Small intestine (tissue), 7 donors: ENCODE measurements around the gene CYP4F11. TPM values are rescaled to one million over a fixed set of nuclear protein-coding genes. Genes with fewer than 3 reads are reported as not detected.
"Not testable (repeated sequence)": the region's sequence is repeated elsewhere in the genome, so short reads cannot be mapped to it uniquely, and the experiment has no call there.

Experiments used
- DNase-seq, 2 donors: peaks; one replicate each; pipeline versions ENCODE4 v3.0.0 to v3.0.0-alpha.2; 2013
- FAIRE-seq: peaks from 2 replicates; lab custom pipeline; 2012; peaks lifted over from hg19 to GRCh38; lab: Jason Lieb, UNC
- H3K27ac ChIP-seq, 3 donors: one replicate each; pipeline ENCODE4 v1.5.1; 2013; ENCODE audit warnings: low read length in 2 of 3, mild to moderate bottlenecking in 2 of 3, control low read depth in 1 of 3, inconsistent platforms in 1 of 3, low read depth in 1 of 3, moderate library complexity in 1 of 3
- H3K27me3 ChIP-seq, 3 donors: one replicate each; pipeline ENCODE4 v1.6.1; 2013; ENCODE audit warnings: low read length in 3 of 3, inconsistent platforms in 1 of 3; ENCODE audit not compliant: control insufficient read depth in 3 of 3, insufficient read depth in 3 of 3
- H3K36me3 ChIP-seq, 3 donors: one replicate each; pipeline ENCODE4 v1.6.1; 2013; ENCODE audit warnings: low read length in 3 of 3, inconsistent platforms in 1 of 3, low read depth in 1 of 3, mild to moderate bottlenecking in 1 of 3, moderate library complexity in 1 of 3; ENCODE audit not compliant: control insufficient read depth in 3 of 3, insufficient read depth in 2 of 3
- H3K4me1 ChIP-seq, 3 donors: one replicate each; pipeline ENCODE4 v1.6.1; 2013; ENCODE audit warnings: low read length in 2 of 3, inconsistent platforms in 1 of 3, low read depth in 1 of 3, mild to moderate bottlenecking in 1 of 3, moderate library complexity in 1 of 3; ENCODE audit not compliant: control insufficient read depth in 3 of 3, insufficient read depth in 2 of 3
- H3K4me3 ChIP-seq, 3 donors: one replicate each; pipeline ENCODE4 v1.5.1; 2013; ENCODE audit warnings: low read length in 3 of 3, control low read depth in 1 of 3, inconsistent platforms in 1 of 3, low read depth in 1 of 3, mild to moderate bottlenecking in 1 of 3, moderate library complexity in 1 of 3
- H3K9me3 ChIP-seq, 2 donors: one replicate each; pipeline ENCODE4 v1.6.1; 2013; ENCODE audit warnings: low read depth in 1 of 2, low read length in 1 of 2; ENCODE audit not compliant: control insufficient read depth in 2 of 2, insufficient read depth in 1 of 2
- WGBS, 3 donors: extraction: QIAGEN DNeasy Blood & Tissue Kit; methylation state at CpG; one replicate each; pipeline ENCODE4 v1.1.7; 2013; 5-methylcytosine and 5-hydroxymethylcytosine counted together
- polyA plus RNA-seq, 4 donors: library from polyadenylated mRNA; stranded (reverse) in 3 of 4; unstranded in 1 of 4; fragments of 200-250 nt in 3 of 4; fragments of 120-200 nt in 1 of 4; gene quantifications; one replicate each; pipeline versions ENCODE4 v1.2.1 to v1.2.3, GENCODE V29; 2013
- donor health status: healthy with polysubstance abuse.
- donor health status: control.
- donor health status: control.
- donor health status: Bipolar disorder and iron deficiency.
- donor health status: healthy.

CYP4F11 gene
- polyA plus RNA-seq, 4 donors: 0.33 to 14.5 (median 6.6) TPM

DNA sequence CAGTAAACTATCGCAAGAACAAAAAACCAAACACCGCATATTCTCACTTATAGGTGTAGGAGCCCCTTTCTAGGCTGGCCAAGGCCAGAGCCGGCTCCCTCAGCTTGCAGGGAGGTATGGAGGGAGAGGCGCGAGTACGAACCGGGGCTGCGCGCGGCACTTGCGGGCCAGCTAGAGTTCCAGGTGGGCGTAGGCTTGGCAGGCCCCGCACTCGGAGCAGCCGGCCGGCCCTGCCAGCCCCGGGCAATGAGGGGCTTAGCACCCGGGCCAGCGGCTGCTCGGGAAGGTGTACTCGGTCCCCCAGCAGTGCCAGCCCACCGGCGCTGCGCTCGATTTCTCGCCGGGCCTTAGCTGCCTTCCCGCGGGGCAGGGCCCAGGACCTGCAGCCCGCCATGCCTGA lies 34.8 kb downstream of the CYP4F11 start:
- WGBS, 3 donors: 23 to 81% (median 61%) methylated on average over 17 to 30 of the region's 30 CpGs
- FAIRE-seq, DNase-seq, H3K36me3 ChIP-seq, H3K27me3 ChIP-seq, H3K27ac ChIP-seq, H3K4me3 ChIP-seq, H3K4me1 ChIP-seq, H3K9me3 ChIP-seq: not testable (repeated sequence)

DNA sequence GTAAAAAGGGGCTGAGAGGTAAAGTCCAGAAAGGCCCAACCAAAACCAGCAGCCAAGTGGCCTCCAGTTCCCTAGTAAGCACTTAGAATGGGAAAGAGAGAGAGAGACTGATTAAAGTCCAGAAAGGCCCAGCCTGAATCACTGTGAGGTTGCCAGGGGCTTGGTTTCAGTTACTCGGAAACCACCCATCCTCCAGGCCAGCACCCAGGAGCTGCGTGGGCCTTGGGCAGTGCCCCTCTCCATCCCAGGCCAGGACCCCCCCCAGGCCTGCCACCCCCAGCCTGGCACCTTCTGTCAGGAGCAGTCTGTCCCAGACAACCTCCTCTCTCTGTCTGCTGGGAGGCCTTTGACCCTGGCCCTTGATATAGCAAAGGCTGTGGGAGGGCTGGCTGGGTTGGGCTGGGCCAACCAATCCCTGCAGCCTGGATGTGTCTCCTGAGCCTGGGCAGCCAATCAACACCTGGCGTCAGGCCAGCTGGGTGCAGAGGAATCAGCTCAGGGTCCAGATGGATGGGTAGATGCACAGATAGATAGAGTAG lies 36.5 kb downstream of the CYP4F11 start, which contains the start of gene CYP4F2:
CYP4F2 (minus strand) TSS at position 337 of the 539 bp plus-strand sequence. CDS start 463 bp downstream, outside the sequence.
- WGBS, 3 donors: 28 to 75% (median 47%) methylated on average over 3 of the region's 3 CpGs
- Histone ChIP-seq H3K4me1 (peaks cover 0 to 12% (median 0%) of the 10 kb centered on the region in 3 donors), H3K36me3 (no peaks in the 10 kb centered on the region), H3K9me3 (peaks cover 0 to 2% of the 10 kb centered on the region in 2 donors), H3K27ac (peak within 1 kb of the TSS in 1 of 3 donors; percentile 38), H3K27me3 (peaks cover 0 to 5% (median 3%) of the 10 kb centered on the region in 3 donors), H3K4me3 (peak within 1 kb of the TSS in 1 of 3 donors; percentile 43)
- DNase-seq: peak; percentile 6 to 91
- no peak for FAIRE-seq

DNA sequence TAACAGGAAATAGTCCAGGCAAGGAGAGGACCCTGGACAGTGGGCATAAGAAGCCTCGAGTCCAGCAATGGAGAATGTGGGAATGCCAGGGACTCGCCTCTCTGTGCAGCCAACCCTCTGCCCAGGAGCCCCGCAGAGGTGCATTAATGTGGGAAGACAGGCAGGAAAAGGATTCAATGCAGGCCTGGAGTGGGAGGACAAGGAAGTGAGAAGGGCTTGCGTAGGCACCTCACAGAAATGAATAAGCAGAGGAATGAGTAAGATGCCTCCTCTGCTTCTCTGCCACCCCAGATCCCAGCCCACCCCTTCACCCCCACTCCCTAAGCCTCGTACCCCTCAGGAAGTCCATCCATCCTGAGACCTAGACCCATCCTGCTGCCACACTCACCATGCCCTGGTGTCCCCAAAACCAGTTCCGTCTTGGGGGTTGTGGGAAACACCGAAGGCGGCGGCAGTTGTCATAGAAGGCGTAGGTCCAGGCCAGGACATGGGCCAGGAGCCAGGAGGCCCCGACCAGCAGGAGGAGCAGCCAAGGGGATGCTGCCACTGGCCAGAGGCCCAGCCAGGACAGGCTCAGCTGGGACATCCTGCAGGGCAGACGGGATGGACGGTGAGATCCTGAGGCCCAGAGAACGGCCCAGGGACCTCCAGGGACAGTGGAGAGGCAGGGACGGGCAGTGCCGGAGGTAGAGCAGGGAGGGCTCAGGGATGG lies 37.1 kb downstream of the CYP4F11 start:
- DNase-seq (no peak), FAIRE-seq (no peak)
- Histone ChIP-seq H3K27ac (peak overlapping the region in 1 of 3 donors; percentile 38), H3K36me3 (no peaks in the 10 kb centered on the region), H3K9me3 (peaks cover 0 to 2% of the 10 kb centered on the region in 2 donors), H3K4me1 (peaks cover 0 to 12% (median 0%) of the 10 kb centered on the region in 3 donors), H3K27me3 (peaks cover 0 to 5% (median 3%) of the 10 kb centered on the region in 3 donors), H3K4me3 (peak overlapping the region in 1 of 3 donors; percentile 43)
- WGBS, 3 donors: 73 to 83% (median 74%) methylated on average over 15 to 16 of the region's 16 CpGs

DNA sequence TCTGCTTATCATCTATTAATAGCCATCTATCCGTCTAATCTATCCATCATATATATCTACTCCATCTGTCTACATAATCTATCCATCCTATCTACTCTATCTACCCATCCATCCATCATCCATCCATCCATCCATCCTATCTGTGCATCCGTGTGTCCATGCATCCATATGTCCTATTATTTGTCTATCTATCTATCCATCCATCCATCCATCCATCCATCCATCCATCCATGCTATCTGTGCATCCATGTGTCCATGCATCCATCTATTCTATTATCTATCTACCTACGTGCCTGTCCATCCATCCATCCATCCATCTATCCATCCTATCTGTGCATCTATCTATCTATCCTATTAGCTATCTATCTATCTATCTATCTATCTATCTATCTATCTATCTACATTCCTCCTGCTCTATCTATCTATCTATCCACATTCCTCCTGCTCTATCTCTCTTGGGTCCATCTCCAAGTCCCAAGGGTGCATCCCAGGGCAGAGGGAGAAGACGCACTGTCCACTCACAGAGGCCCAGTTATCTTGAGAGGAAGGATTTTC lies 38.4 kb downstream of the CYP4F11 start:
- Histone ChIP-seq H3K4me1 (peaks cover 0 to 12% (median 0%) of the 10 kb centered on the region in 3 donors), H3K9me3 (no peaks in the 10 kb centered on the region)
- WGBS, 3 donors: 79 to 85% (median 81%) methylated on average over 4 of the region's 4 CpGs

DNA sequence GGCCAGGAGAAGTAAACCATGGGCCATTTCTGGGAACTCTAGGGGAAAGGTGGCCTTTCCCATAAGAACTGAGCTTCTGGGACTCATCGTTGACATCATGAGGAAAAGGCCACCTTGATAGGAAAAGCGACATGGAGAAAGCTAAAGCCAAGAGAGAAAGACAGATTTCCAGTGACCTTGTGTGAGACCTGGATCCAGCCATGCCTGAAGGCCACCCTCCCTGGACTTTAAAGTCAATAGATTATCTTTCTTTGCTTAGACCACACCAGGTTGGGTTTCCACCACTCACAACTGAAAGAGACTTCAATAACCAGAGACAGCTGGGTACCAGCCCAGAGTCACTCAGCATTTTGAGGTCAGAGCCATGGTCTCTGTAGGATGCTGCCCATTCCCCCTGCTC lies 40.0 kb downstream of the CYP4F11 start:
- Histone ChIP-seq H3K9me3 (no peaks in the 10 kb centered on the region), H3K27me3 (no peaks in the 10 kb centered on the region), H3K4me3 (no peak overlapping the region), H3K27ac (no peak overlapping the region), H3K4me1 (peaks cover 0 to 12% (median 0%) of the 10 kb centered on the region in 3 donors), H3K36me3 (no peaks in the 10 kb centered on the region)
- FAIRE-seq (no peak), DNase-seq (no peak)
- 73 to 93% (median 92%) methylated on average over 2 of the region's 2 CpGs for WGBS, 3 donors

More for the DNA sequence above, 38.4 kb downstream of the CYP4F11 start:
- peaks cover 0 to 3% (median 2%) of the 10 kb centered on the region in 3 donors for H3K27me3 ChIP-seq
- no peak overlapping the region for H3K27ac ChIP-seq
- DNase-seq: no peak
- FAIRE-seq: no peak
- H3K36me3 ChIP-seq: no peaks in the 10 kb centered on the region
- no peak overlapping the region for H3K4me3 ChIP-seq

DNA sequence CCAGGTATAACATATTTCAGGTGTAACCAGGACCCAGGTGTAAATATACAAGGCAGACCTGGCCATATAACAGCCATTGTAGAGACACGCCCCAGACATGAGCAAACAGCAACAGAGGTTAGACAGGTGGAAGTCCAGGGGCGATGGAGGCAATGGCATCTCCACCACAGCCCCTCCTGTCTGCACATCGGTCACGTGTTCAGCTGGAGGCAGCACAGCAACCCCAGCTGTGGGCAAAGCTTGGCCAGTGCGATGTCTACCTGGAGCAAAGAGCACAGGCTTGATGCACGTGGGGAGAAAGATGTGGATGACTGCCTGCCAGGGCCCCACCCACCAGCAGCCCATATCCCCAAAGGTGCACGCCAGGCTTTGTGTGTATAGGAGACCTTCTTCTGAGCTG lies 40.9 kb downstream of the CYP4F11 start:
- Histone ChIP-seq H3K36me3 (no peaks in the 10 kb centered on the region), H3K4me1 (peaks cover 0 to 12% (median 0%) of the 10 kb centered on the region in 3 donors), H3K9me3 (no peaks in the 10 kb centered on the region), H3K27me3 (no peaks in the 10 kb centered on the region), H3K27ac (no peak overlapping the region), H3K4me3 (no peak overlapping the region)
- DNase-seq (peak; percentile 72 to 95), FAIRE-seq (no peak)
- WGBS, 3 donors: 5 to 48% (median 23%) methylated on average over 7 of the region's 7 CpGs

DNA sequence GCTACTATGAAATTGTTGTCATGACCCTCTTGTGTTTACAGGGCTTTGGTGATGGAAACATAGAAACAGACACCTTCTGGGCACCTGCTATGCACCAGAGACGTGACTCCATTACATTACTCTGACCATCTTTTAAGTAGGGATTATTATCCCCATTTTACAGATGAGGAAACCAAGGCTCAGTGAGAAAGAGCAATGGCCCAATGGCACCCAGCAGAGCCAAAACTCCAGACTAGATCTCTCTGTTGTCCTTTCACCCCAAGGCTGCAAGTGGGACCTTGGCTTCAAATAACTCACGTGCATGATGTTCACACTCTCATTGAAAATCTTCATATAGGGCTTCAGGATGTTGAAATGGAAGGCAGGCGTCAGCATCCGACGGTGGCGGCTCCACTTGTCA lies 42.3 kb downstream of the CYP4F11 start:
- Histone ChIP-seq H3K36me3 (no peaks in the 10 kb centered on the region), H3K4me3 (no peak overlapping the region), H3K9me3 (no peaks in the 10 kb centered on the region), H3K27me3 (no peaks in the 10 kb centered on the region), H3K4me1 (peaks cover 0 to 8% (median 0%) of the 10 kb centered on the region in 3 donors), H3K27ac (no peak overlapping the region)
- DNase-seq (no peak), FAIRE-seq (no peak)
- WGBS, 3 donors: 82 to 94% (median 86%) methylated on average over 6 of the region's 6 CpGs

DNA sequence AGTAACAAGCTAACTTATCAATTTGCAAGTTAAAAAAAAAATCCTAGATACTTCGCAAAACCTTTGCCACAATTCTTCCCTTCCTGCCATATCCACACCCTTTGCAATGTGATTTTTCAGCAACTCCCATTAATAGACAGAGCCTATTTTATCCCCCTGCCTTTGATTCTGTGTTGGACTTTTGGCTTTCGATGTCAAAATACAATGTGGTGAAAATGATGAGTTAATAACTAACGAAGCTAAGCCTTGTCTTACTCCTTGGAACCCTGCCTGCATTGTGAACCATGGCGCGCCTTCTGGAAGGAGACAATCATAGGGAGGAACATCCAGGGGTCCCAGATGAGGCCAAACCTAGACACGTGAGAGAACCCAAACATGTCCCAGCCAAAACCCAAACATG lies 42.9 kb downstream of the CYP4F11 start:
- H3K27me3 ChIP-seq: no peaks in the 10 kb centered on the region
- no peaks in the 10 kb centered on the region for H3K9me3 ChIP-seq
- DNase-seq: no peak
- WGBS, 3 donors: 65 to 72% (median 69%) methylated on average over 6 of the region's 6 CpGs
- H3K36me3 ChIP-seq: peaks cover 0 to 4% (median 0%) of the 10 kb centered on the region in 3 donors
- no peak for FAIRE-seq
- H3K27ac ChIP-seq: no peak overlapping the region
- H3K4me1 ChIP-seq: peaks cover 0 to 4% (median 0%) of the 10 kb centered on the region in 3 donors
- H3K4me3 ChIP-seq: no peak overlapping the region
